LNCaP clone FGC (cell line): ENCODE measurements around the gene RUFY4.

ENCODE experiments used
- DNase-seq: peaks from one replicate; pipeline ENCODE4 v3.0.0-alpha.2; 2011; ENCODE audit warnings: low read depth
- H3K4me3 ChIP-seq: 2 replicates; pipeline ENCODE4 v1.5.1; 2011; ENCODE audit warnings: mild to moderate bottlenecking, low read depth, low read length, control low read depth
- TF ChIP-seq, protein P1 (sequence below): IDR thresholded peaks from 2 replicates; pipeline ENCODE4 v1.5.1; 2012; ENCODE audit warnings: mild to moderate bottlenecking; ENCODE audit not compliant: control insufficient read depth, insufficient read depth; ENCODE audit errors: extremely low read depth

RUFY4 gene

DNA sequence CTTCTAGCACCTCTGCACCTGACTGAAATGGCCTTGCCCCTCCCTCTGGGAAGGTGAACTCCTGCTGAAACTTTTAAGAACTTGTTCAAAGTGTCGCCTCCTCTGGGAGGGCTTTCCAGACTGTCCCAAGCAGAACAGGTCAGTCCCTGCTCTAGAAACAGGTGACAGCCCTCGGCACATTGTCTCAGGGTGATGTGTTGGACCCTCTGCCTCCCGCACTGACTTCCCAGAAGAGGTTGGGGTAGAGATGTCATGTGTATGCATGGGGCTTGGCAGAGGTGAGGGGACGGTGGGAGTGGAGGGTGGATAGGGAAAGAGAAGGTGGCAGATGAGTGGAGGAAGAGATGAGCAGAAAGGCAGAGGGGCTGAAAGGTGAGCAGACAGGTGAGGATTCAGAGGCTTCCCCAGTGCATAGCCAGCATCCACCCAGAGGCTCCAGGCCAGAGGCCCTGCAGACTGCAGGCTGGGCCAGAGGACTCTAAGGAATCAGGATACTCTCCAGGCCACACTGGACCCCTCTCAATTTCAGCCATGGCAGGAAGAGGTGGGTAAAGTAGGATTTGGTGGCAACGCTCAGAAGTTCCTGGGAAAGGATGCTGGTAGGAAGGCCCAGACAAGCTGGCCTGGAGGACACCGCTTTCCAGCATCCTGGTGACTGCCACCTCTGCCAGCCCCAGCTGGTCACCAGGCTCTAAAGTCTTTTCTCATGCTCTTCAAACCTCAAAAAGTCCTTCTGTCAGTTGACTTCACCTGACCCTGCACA, 41.4 kb upstream of the RUFY4 start:
- DNase-seq = no peak
- TF ChIP-seq, protein P1, sequence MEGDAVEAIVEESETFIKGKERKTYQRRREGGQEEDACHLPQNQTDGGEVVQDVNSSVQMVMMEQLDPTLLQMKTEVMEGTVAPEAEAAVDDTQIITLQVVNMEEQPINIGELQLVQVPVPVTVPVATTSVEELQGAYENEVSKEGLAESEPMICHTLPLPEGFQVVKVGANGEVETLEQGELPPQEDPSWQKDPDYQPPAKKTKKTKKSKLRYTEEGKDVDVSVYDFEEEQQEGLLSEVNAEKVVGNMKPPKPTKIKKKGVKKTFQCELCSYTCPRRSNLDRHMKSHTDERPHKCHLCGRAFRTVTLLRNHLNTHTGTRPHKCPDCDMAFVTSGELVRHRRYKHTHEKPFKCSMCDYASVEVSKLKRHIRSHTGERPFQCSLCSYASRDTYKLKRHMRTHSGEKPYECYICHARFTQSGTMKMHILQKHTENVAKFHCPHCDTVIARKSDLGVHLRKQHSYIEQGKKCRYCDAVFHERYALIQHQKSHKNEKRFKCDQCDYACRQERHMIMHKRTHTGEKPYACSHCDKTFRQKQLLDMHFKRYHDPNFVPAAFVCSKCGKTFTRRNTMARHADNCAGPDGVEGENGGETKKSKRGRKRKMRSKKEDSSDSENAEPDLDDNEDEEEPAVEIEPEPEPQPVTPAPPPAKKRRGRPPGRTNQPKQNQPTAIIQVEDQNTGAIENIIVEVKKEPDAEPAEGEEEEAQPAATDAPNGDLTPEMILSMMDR = no peak
- no peak overlapping the region for H3K4me3 ChIP-seq

DNA sequence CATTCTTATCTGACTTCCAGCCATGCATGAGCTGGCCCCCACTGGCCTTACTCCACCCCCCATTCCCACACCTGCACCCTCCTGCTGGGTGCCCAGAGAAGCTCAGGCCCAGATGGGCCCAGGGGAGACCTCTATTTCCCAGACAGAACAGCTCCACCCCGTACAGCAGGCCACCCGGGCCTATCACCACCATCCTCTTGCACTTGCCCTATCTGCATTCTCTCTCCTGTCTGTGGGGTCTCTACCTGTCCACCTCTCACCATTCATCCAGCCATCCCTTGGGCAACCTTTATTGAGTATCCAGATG, 40.9 kb upstream of the RUFY4 start:
- DNase-seq = no peak
- no peak overlapping the region for H3K4me3 ChIP-seq
- TF ChIP-seq, protein P1 = no peak

DNA sequence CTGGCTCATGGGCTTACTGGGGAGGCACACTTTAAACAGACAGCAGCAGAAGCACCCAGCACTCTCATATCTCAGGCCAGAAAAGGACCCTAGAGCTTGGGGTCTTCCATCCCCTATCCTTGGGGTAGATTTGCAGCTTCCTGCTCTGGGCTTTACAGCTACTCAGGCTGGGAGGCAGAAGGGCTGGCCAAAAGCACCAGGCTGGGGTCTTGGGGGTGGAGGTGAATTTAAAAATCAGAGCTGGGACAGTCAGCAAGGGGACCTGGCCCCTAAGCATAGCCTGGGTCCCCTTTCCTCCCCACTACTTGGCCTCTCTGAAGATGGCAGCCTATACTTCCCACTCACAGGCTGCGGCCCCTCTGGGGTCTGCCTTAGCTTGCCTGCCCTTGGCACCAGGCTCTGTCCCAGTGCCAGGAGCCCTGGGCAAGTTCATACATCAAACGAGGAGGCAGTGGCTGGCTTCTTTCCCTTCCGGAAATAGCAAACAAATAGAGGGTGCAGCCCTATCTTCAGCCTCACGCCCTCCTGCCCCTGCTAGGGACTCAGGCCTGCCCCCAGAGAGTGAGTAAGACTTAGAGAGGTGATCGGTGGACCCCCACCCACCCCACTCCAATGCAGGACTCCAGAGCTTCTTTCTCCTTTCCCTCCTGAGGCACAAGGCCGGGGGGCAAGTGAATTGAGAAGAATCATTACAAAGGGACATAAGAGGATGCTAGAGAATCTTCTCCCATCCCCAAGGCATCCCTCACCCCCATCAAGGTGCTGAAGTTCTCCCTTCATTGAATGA, 40.3 kb upstream of the RUFY4 start:
- no peak for DNase-seq
- H3K4me3 ChIP-seq = no peak overlapping the region
- TF ChIP-seq, protein P1 = no peak

DNA sequence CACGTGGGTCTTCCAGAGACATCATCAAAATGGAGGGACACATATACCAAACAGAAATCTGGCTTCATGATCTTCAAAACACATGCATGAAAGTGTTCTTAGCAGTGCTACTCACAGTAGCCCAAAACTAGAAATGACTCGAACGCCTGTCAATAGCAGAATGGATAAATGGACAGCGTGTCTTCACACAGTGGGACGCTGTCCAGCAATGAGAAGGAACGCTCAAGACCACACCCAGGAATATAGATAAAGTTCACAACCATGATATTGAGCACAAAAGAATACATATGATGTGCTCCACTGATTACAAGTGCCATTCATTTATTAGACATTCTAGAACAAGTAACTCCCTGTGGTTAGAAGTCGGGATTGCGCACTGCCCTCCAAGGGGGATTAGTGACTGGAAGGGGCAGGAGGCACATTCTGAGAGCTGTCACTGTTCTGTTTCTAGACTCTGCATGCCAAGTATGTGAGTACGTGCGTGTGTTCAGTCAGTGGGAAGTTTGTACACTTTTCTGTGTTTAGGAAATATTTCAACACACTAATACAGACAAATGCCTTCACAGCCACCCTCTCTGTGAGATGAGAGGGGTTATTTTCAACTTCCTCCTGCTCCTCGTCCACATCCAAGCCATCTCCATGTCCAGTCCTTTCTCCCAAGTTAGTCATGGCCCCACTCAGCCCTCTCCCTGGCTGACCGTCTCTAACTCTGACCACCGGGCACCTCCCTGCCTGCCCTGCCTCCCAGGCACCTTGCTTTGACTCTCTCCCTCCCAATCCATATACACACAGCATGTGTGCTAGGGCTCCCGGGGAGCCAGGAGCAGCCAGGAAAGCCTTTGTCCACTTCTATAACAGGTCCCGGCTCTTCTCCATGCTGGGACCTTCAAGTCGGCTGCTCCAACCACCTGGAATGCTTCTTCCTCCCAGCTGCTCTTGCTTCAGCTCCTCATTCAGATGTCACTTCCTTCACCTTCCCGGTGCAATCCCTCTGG, 39.4 kb upstream of the RUFY4 start:
- H3K4me3 ChIP-seq = no peak overlapping the region
- no peak for DNase-seq
- TF ChIP-seq, protein P1 = no peak

DNA sequence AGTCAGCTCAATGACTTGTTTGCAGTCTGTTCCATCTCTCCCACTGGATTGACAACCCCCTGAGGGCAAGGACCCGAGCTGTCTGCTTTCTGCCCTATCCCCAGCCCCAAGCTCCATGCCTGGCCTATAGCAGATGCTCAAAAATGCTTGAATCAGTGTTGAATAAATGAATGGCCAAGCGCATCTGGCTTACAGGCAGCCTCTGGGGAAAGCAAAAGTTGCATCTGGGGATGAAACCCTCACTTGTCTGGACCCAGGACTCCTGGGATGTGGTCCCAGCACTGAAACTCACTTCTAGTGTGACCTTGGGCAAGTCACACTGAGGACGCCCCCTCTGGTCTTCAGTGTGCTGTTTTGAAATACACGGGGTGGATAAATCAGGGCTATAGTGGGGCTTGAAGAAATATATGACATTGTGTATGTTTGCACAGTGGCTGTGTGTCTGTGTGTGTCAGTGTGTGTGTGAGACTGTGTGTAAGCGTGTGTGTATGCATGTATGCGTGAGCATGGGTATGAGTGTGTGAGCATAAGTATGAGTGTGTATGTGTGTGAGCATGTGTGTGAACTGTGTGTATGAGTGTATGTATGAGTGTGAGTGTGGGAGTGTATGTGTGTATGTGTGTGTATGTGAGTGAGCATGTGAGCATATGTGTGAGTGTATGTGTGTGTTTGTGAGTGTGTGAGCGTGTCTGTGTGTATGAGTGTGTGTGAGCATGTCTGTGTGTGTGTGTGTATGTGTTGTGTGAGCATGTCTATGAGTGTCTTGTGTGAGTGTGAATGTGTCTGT, 38.5 kb upstream of the RUFY4 start:
- TF ChIP-seq, protein P1 = no peak
- no peak overlapping the region for H3K4me3 ChIP-seq
- no peak for DNase-seq

DNA sequence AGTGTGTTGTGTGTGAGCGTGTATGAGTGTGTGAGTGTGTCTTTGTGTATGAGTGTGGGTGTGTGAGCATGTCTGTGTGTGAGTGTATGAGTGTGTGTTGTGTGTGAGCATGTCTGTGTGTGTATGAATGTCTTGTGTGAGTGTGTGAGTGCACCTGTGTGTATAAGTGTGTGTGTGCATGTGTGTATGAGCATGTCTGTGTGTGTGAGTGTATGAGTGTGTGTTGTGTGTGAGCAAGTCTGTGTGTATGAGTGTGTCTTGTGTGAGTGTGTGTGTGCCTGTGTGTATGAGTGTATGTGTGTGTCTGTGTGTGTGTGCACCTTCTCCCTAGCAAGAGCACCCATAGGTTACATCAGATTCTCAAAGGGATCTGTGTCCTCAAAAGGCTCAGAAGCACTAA, 37.8 kb upstream of the RUFY4 start:
- no peak for DNase-seq
- H3K4me3 ChIP-seq = no peak overlapping the region
- TF ChIP-seq, protein P1 = no peak
